Measurements from ENCODE around the gene FAHD1. TPM values are rescaled to one million over a fixed set of nuclear protein-coding genes. Genes with fewer than 3 reads are reported as not detected.

Gene FAHD1
- total RNA-seq, 4 donors from 2014 or later: 107 to 188 (median 152) TPM

DNA sequence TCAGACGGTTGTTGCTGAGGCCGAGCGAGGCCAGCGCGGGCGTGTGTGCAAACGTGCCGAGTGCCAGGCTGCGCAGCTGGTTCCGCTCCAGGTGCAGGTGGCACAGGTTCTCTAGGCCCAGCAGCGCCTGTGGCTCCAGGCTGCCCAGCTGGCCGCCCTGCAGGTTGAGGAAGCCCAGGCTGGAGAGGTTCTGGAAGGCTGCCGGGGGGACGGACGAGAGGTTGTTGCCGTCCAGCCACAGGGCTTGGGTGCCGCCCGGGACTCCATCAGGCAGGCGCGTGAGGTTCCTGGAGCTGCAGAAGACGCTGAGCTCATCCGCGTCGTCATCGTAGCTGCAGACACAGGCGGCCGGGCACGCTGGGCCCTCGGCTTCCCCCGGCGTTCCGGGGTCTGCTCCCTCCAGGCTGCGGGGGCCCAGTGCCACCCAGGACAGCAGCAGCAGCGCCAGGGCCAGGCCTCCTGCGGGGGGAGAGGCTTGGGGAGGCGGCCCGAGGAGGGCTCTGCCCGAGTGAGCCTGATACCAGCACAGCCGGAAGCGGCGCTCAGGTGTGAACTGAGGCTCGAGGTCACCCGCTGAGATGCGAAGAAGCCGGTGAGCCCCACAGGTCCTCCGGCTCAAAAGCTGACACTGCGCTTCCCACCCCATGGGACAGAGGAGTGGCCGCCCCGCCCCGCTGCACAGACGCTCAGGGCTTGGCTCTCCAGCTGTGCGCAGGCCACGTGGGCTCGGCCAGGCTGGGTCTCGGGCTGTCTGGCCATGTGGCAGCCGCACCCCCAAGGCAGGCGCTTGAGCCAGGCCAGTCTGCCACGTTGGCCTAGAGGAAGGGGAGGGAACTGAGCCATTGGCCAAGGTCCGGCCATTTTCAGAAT, 34.8 kb upstream of the FAHD1 start:
- Histone ChIP-seq H3K27me3 (no peaks in the 10 kb centered on the region), H3K27ac (no peak overlapping the region), H3K4me3 (no peak overlapping the region), H3K9me3 (no peaks in the 10 kb centered on the region), H3K36me3 (peaks cover 0 to 32% (median 0%) of the 10 kb centered on the region in 3 donors), H3K4me1 (no peaks in the 10 kb centered on the region)
- peak in 1 of 3 donors; percentile 47 for DNase-seq
- TF ChIP-seq CTCF (IDR thresholded peaks at IDR 0.05): no peak

- no peak overlapping the region for H3K27ac ChIP-seq
- H3K4me3 ChIP-seq: no peak overlapping the region
- H3K9me3 ChIP-seq: peaks cover 0 to 2% (median 0%) of the 10 kb centered on the region in 4 donors
- no peak for DNase-seq
- H3K27me3 ChIP-seq: no peaks in the 10 kb centered on the region
- TF ChIP-seq CTCF (IDR thresholded peaks at IDR 0.05): no peak
- no peak for TF ChIP-seq POLR2A (IDR thresholded peaks at IDR 0.05)
- peaks cover 0 to 25% (median 0%) of the 10 kb centered on the region in 3 donors for H3K36me3 ChIP-seq
- H3K4me1 ChIP-seq: no peaks in the 10 kb centered on the region
Measured at GRCh38 chr16:1792836-1793577, 34.0 kb upstream of the FAHD1 start.

- Histone ChIP-seq H3K27ac (no peak within 1 kb of the TSS), H3K9me3 (peaks cover 0 to 4% (median 0%) of the 10 kb centered on the region in 4 donors), H3K4me3 (no peak within 1 kb of the TSS), H3K36me3 (peaks cover 0 to 18% (median 0%) of the 10 kb centered on the region in 3 donors), H3K4me1 (no peaks in the 10 kb centered on the region), H3K27me3 (no peaks in the 10 kb centered on the region)
- TF ChIP-seq POLR2A (IDR thresholded peaks at IDR 0.05) (no peak), CTCF (IDR thresholded peaks at IDR 0.05) (no peak)
- peak in 2 of 3 donors; percentile 41 to 53 for DNase-seq
Measured at GRCh38 chr16:1793578-1794220, 33.3 kb upstream of the FAHD1 start, which contains the start of gene IGFALS. Gene IGFALS (minus strand): TSS chr16:1793705. CDS start chr16:1793652, 53 bp downstream.

GRCh38 chr16:1794221-1794871, 32.7 kb upstream of the FAHD1 start:
- H3K4me1 ChIP-seq: no peaks in the 10 kb centered on the region
- no peak overlapping the region for H3K4me3 ChIP-seq
- peaks cover 0 to 12% (median 0%) of the 10 kb centered on the region in 3 donors for H3K36me3 ChIP-seq
- no peak for TF ChIP-seq CTCF (IDR thresholded peaks at IDR 0.05)
- no peak for TF ChIP-seq POLR2A (IDR thresholded peaks at IDR 0.05)
- DNase-seq: peak in 1 of 3 donors; percentile 47
- peaks cover 0 to 4% (median 0%) of the 10 kb centered on the region in 4 donors for H3K9me3 ChIP-seq
- no peaks in the 10 kb centered on the region for H3K27me3 ChIP-seq
- H3K27ac ChIP-seq: no peak overlapping the region
